Stimulated activated CD8-positive, alpha-beta memory T cell treated with anti-CD3 and anti-CD28 coated beads, Interleukin-4, amount 100 ng/mL, for 1 hour (primary cell): ENCODE measurements around the gene EPHA2.

Source experiments
- DNase-seq, 2 donors: peaks; one replicate each; pipeline ENCODE4 v3.0.0-alpha.2; 2020; ENCODE audit warnings: low read depth in 2 of 2, low spot score in 1 of 2

EPHA2 gene

GRCh38 chr1:16138772-16139221 lies 17.1 kb downstream of the EPHA2 start:
- no peak for DNase-seq

- no peak for DNase-seq
Observed at GRCh38 chr1:16137890-16138467, 17.9 kb downstream of the EPHA2 start.

- no peak for DNase-seq
Observed at GRCh38 chr1:16135501-16135900, 20.4 kb downstream of the EPHA2 start.

DNA sequence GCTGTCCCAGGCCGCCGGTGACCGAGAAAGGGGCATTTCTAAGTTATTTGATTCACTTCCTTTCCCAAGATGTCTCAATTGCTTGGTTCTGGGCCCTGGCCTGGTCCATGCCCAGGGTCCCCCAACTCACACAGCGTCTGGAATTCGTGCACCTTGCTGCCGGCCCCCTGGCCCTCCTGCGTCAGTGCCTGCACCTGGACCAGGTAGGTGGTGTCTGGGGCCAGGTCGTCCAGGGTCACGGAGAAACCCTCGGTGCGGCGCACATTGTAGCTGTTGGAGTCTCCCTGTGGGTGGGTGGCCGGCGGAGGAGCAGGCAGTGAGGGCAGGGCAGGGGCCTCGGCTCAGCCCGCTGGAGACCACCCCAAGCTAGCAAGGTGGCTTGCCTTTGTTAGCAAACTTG lies 21.0 kb downstream of the EPHA2 start:
- DNase-seq = no peak

- no peak for DNase-seq
Observed at GRCh38 chr1:16134066-16134801, 21.6 kb downstream of the EPHA2 start.

GRCh38 chr1:16133007-16133961 lies 22.6 kb downstream of the EPHA2 start:
- no peak for DNase-seq

DNA sequence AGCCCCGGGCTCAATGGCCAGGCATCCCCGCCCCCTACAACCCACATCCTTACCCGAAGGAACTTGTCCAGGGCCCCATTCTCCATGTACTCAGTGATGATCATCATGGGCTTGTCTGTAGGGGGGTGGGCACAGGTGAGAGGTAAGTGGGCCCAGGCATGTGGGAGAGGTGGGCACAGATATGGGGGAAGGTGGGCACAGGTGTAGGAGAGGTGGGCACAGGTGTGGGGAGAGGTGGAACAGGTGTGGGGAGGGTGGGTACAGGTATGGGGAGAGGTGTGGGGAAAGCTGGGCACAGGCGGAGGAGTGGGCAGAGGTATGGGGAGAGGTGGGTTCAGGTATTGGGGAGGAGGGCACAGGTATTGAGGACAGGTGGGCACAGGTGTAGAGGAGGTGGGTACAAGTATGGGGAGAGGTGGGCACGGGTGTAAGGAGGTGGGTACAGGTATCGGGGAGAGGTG lies 23.5 kb downstream of the EPHA2 start:
- no peak for DNase-seq

GRCh38 chr1:16131636-16132324 lies 24.1 kb downstream of the EPHA2 start:
- DNase-seq = no peak

- no peak for DNase-seq
Observed at GRCh38 chr1:16130827-16131226, 25.0 kb downstream of the EPHA2 start.

DNA sequence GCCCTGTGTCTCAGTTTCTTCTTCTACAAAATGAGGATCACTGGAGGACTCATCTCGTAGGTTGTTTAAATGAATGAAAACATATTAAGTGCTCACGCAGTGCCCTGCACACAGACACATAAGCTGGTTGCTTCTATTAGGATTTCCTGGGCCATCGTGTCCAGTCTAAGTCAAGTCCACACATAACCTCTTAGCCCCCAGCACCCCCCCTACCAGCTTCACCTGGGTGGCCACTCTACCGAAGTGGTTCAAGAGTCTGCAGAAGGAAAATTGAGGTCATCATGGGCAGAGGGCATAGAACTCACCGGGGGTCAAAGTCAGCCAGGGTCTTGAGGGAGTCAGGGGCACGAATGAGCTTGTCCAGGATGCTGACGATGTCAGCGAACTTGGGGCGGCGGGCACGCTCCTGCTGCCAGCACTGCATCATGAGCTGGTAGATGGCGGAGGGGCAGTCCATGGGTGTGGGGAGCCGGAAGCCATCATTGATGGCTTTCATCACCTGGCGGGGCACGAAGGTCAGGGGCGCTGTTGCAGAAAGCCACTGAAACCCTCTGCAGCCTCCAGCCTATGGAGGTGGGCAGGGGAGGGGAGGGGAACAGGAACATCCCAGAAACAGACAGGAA lies 25.8 kb downstream of the EPHA2 start:
- no peak for DNase-seq

GRCh38 chr1:16129316-16129715 lies 26.6 kb downstream of the EPHA2 start:
- no peak for DNase-seq

- no peak for DNase-seq
Observed at GRCh38 chr1:16128338-16128741, 27.5 kb downstream of the EPHA2 start.

DNA sequence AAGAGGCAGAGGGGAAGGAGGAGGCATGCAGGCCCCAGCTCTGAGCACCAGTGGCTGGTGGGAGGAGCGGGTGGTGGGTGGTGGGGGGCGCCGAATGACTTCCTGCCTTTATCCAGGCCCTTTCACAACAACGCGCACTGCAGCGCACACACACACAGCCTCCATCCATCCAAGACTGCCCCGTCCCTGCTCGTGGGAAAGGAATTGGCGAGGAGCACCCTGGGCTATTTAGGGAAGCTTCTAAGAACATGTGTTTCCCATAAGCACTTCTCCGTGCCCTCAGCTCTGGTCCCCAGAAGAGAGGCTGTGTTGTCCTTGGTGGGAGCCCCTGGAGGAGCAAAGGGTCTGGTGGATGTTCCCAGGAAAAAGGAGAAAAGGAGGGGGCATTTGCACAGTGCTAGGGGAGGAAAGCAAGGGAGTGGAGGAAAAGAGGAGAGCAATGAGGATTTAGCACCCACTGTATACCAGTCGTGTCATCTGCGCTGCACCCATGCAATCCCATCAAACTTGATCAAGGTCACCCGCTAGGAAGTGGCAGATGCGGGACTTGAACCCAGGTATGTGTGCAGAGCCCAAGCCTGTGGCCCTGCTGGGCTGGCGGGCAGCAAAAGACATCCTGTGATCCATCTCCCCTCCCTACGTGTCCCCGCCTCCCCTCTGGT lies 28.1 kb downstream of the EPHA2 start:
- DNase-seq = no peak

DNA sequence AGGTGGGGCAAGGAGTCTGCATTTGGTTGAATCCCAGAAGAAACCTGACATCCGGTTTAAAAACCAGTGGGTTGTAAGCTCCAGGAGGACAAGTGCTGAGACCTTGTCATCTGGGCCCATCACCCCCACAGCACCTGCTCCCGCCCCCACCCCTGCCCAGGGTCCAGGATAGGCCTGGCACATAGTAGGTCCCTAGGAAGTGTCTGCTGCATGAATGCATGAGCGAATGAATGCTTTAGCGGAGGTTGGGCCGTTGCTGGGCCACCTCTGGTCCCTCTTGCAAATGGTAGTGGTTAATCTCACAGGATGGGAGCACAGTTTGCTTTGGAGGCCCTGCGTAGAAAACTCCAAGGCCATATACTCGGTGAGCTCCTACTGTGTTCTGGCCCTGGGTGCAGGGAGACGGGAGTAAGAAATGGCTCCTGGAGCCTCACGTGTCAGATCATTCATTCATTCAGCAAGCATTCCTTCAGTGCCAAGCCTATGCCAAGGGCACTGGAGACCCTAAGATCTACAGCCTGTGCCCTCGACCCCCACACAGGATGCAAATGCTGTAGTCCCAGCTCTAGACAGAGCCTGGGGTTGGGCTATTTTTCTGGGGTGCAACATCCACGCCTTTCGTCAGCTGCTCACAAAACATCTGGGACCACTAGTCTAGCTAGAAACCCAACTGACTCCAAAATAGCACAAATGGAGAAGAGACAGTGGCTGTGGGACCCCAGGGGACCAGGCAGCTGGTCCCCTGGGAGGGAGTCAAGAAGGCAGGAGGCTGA lies 28.9 kb downstream of the EPHA2 start:
- no peak for DNase-seq

DNA sequence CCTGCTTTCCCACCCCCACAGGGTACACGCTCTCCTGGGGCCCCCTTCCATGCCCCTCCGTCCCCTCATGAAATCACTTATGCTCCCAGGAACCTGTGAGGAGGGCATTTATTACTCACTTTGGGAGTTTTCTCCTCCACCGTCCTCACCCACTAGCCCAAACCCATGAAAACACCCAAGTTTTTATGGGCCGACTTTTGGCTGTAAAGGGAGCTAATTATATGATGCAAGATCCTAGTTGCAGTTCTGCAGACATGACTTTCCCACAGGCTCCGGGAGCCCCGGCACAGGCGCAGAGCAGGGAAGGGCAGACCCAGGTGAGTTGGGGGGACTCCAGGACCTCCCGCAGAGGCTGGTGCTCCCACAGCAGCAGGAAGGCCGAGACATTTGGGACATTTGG lies 29.7 kb downstream of the EPHA2 start:
- no peak for DNase-seq

DNA sequence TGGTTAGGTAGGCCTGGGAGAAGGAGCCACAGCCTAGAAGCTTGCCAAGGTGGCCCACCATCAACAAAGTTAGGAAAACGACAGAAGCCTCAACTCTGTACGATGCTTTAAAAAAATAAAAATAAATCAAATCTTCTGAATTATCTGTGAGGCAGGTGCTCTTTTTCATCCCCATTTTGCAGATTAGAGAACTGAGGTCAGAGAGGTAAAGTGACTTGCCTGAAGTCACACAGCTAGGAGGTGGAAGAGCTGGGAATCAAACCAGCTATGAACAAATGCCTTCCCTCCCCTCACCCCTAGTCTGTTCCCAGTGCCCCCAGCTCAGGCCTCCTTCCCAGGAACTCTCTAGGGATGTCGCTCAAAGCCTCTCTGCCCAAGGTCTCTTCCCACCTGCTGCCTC lies 30.4 kb downstream of the EPHA2 start:
- no peak for DNase-seq

DNA sequence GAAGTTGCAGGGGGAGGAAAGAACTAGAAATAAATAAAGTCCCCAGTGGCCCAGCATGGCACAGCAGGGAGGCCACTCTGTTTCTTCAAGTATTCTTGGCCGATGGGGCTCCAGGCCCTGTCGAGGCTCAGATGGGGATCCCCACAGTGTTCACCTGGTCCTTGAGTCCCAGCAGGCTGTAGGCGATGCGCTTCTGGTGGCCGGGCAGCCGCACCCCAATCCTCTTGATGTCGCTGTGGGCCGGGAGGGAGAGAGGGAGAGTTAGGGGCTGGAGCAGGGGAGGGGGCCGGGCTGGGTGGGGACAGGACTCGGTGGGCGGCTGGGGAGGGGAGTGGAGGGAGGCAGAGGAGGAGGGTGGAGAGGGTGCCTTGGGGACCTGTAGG lies 30.8 kb downstream of the EPHA2 start:
- DNase-seq = no peak

DNA sequence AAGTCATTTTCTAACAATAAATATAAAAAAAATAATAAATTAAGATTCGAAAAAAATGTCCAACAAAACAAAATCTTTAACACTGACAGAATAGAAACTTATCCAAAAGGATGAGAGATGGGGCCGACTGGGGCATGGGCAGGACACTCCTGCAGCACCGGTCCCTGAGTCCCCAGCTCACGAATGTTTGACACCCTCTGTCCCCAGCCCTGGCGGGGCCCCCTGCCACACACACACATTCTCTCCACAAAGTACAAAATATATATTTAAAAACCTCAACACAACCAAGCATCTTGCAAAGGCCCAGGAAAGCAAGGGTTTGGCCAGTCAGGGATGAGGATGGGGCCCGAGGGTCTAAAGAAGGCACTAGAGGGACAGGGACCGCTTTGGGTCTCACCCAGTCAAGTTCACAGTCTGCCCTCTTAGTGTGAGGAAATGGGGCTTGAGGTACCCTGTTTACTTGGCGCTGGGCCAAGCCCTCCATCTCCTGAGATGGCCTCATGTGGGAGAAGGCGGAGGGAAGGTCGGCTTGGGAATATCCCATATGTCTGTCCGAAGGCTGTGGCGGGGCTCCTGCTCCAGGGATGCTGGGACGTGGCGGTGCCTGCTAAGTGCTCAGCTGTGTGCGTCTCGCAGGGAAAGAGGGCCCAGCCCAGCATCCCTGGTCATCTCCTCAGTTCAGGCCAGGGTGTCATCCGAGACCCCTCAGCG lies 31.3 kb downstream of the EPHA2 start:
- no peak for DNase-seq

DNA sequence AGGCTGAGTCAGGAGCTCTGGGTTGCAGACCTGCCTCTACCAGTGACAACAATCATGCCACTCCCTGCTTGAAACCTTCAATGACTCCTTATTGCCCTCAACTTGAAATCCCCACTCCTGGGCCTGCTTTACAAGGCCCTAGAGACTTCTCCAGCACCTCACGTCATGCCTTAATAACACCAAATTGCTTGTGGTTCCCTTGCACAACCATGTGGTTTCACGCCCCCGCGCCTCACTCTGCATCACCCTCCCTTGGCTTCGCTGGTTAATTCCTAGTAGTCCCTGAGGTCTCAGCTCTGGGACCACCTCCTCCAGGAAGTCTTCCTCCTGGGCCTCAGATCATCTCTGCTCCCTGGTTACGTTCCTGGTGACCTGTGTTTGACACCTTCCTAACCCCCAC lies 33.0 kb downstream of the EPHA2 start:
- DNase-seq = peak in 1 of 2 donors; percentile 14
